ENCODE results near the gene PDSS2.
"Not testable (repeated sequence)": the region's sequence is repeated elsewhere in the genome, so short reads cannot be mapped to it uniquely, and the experiment has no call there.

The PDSS2 gene

GRCh38 chr6:107319906-107320530, 139.3 kb downstream of the PDSS2 start:
- DNase-seq (ENCODE audit: low read depth) = no peak

- DNase-seq (ENCODE audit: low read depth) = peak; percentile 0
These were observed 141.1 kb downstream of the PDSS2 start for GRCh38 chr6:107318100-107318736.

GRCh38 chr6:107315114-107315513, 144.2 kb downstream of the PDSS2 start:
- no peak for DNase-seq (ENCODE audit: low read depth)

GRCh38 chr6:107314531-107314939, 144.8 kb downstream of the PDSS2 start:
- no peak for DNase-seq (ENCODE audit: low read depth)

- DNase-seq (ENCODE audit: low read depth) = no peak
These were observed 145.6 kb downstream of the PDSS2 start for GRCh38 chr6:107313776-107314175.

- DNase-seq (ENCODE audit: low read depth) = no peak
These were observed 149.0 kb downstream of the PDSS2 start for GRCh38 chr6:107310362-107310761.

GRCh38 chr6:107308677-107309076, 150.7 kb downstream of the PDSS2 start:
- DNase-seq (ENCODE audit: low read depth) = no peak

- not testable (repeated sequence) for DNase-seq (ENCODE audit: low read depth)
These were observed 153.4 kb downstream of the PDSS2 start for GRCh38 chr6:107305994-107306393.

GRCh38 chr6:107305391-107305790, 154.0 kb downstream of the PDSS2 start:
- no peak for DNase-seq (ENCODE audit: low read depth)

GRCh38 chr6:107304421-107305025, 154.8 kb downstream of the PDSS2 start:
- no peak for DNase-seq (ENCODE audit: low read depth)

- DNase-seq (ENCODE audit: low read depth) = no peak
These were observed 166.0 kb downstream of the PDSS2 start for GRCh38 chr6:107293350-107293749.

- DNase-seq (ENCODE audit: low read depth) = no peak
These were observed 166.6 kb downstream of the PDSS2 start for GRCh38 chr6:107292715-107293271.

- no peak for DNase-seq (ENCODE audit: low read depth)
These were observed 168.9 kb downstream of the PDSS2 start for GRCh38 chr6:107290491-107290890.

- not testable (repeated sequence) for DNase-seq (ENCODE audit: low read depth)
These were observed 170.1 kb downstream of the PDSS2 start for GRCh38 chr6:107289258-107289657.

- not testable (repeated sequence) for DNase-seq (ENCODE audit: low read depth)
These were observed 173.7 kb downstream of the PDSS2 start for GRCh38 chr6:107285683-107286082.

- DNase-seq (ENCODE audit: low read depth) = no peak
These were observed 174.6 kb downstream of the PDSS2 start for GRCh38 chr6:107284805-107285204.

- DNase-seq (ENCODE audit: low read depth) = no peak
These were observed 178.6 kb downstream of the PDSS2 start for GRCh38 chr6:107280791-107281190.

- not testable (repeated sequence) for DNase-seq (ENCODE audit: low read depth)
These were observed 179.4 kb downstream of the PDSS2 start for GRCh38 chr6:107280001-107280400.

GRCh38 chr6:107275330-107275865, 184.0 kb downstream of the PDSS2 start:
- no peak for DNase-seq (ENCODE audit: low read depth)

- no peak for DNase-seq (ENCODE audit: low read depth)
These were observed 185.1 kb downstream of the PDSS2 start for GRCh38 chr6:107274288-107274687.

- DNase-seq (ENCODE audit: low read depth) = no peak
These were observed 187.1 kb downstream of the PDSS2 start for GRCh38 chr6:107272246-107272645.

GRCh38 chr6:107271208-107271790, 188.1 kb downstream of the PDSS2 start:
- no peak for DNase-seq (ENCODE audit: low read depth)
